Heart right ventricle (tissue), 16 donors: ENCODE results near the gene PDCD4. TPM values are rescaled to one million over a fixed set of nuclear protein-coding genes. Genes with fewer than 3 reads are reported as not detected.
A peak's percentile ranks its signal among the peaks of the same experiment; 100 is the strongest.

ENCODE experiments used
- ATAC-seq, 8 donors: fragments of 200-7000 bp; cut with Tn5 transposase; one replicate each; pipeline ENCODE4 v1.9.1; 2020; ENCODE audit warnings: mild to moderate bottlenecking in 8 of 8, moderate library complexity in 8 of 8, moderate number of reproducible peaks in 1 of 8
- DNase-seq, 2 donors: peaks; one replicate each; pipeline ENCODE4 v3.0.0-alpha.2; 2020
- H3K27ac ChIP-seq, 10 donors: fragments of 200-600 bp; sonication (generic) in 2 of 10; one replicate each; pipeline versions ENCODE4 v1.5.0 to v1.8.0; 2020 to 2022; ENCODE audit warnings: mild to moderate bottlenecking in 3 of 10
- H3K27me3 ChIP-seq, 7 donors: fragments of 200-600 bp; one replicate each; pipeline ENCODE4 v1.8.0; 2021 to 2022; ENCODE audit warnings: mild to moderate bottlenecking in 2 of 7
- H3K36me3 ChIP-seq, 9 donors: fragments of 200-600 bp; sonication (generic) in 1 of 9; one replicate each; pipeline versions ENCODE4 v1.5.0 to v1.8.0; 2020 to 2022; ENCODE audit warnings: mild to moderate bottlenecking in 2 of 9
- H3K4me1 ChIP-seq, 9 donors: fragments of 200-600 bp; sonication (generic) in 1 of 9; one replicate each; pipeline versions ENCODE4 v1.5.0 to v1.8.0; 2020 to 2022; ENCODE audit warnings: mild to moderate bottlenecking in 4 of 9
- H3K4me3 ChIP-seq, 10 donors: fragments of 200-600 bp; sonication (generic) in 2 of 10; one replicate each; pipeline versions ENCODE4 v1.5.0 to v1.8.0; 2020 to 2022; ENCODE audit warnings: mild to moderate bottlenecking in 7 of 10, moderate library complexity in 2 of 10
- H3K9me3 ChIP-seq, 11 donors: fragments of 200-600 bp in 10 of 11; sonication (generic) in 2 of 11; one replicate each; pipeline versions ENCODE4 v1.5.0 to v1.8.0; 2013 to 2022; ENCODE audit warnings: mild to moderate bottlenecking in 2 of 11, control low read depth in 1 of 11, moderate library complexity in 1 of 11
- CTCF ChIP-seq, 9 donors: fragments of 200-600 bp; sonication (generic) in 2 of 9; IDR thresholded peaks; one replicate each; pipeline versions ENCODE4 v1.5.0 to v1.8.0; 2021 to 2022; ENCODE audit warnings: antibody characterized with exemption in 9 of 9, mild to moderate bottlenecking in 5 of 9, moderate library complexity in 1 of 9
- WGBS, 2 donors: extraction: QIAGEN DNeasy Blood & Tissue Kit; methylation state at CpG; one replicate each; pipeline ENCODE4 v1.1.7; 2013; ENCODE audit warnings: inconsistent platforms in 1 of 2; 5-methylcytosine and 5-hydroxymethylcytosine counted together
- intact Hi-C, 10 donors: fragments of 100-400 bp; cut with DNase I; formaldehyde crosslinking; loops; one replicate each; pipeline versions ENCODE4 v1.11.1 to v1.14.2; 2022
- long read RNA-seq, 3 donors: library from polyadenylated mRNA; unstranded; transcript quantifications; one replicate each; pipeline ENCODE4 v2.0.0, GENCODE V29; 2020 to 2021
- polyA plus RNA-seq, 2 donors: library from polyadenylated mRNA; stranded (reverse); fragments of 200-250 nt; gene quantifications; one replicate each; pipeline ENCODE4 v1.2.3, GENCODE V29; 2013
- total RNA-seq, 10 donors: library from RNA; stranded (reverse); fragmentation: NEBNext Ultra II Directional in 3 of 10; extraction: Animal tissue kit (Norgen Biotek cat#: 25700) in 3 of 10; gene quantifications; one replicate each; pipeline versions ENCODE4 v1.2.1 to v1.2.4, GENCODE V29; 2021 to 2023
- donor health status: Arrhythmogenic right ventricular cardiomyopathy.
- donor health status: ischemic (EF 13 %, LVEDD 7.1; RV severe dilation, severe dysfunction).
- donor health status: healthy with polysubstance abuse.
- donor health status: DM: no; HTN: yes; CAD: no.
- donor health status: DM: no; HTN: no; CAD: no.
- donor health status: ischemic (EF 25% LVEDD 6.9; RV normal size, moderate dysfunction).
- donor health status: ischemic (EF 25% LVEDD 5.7; RV mildly dilated, moderate dysfunction).
- donor health status: healthy.
- donor health status: DM: yes; HTN: yes; CAD: no.
- donor health status: Ischemic cardiomyopathy.
- donor health status: ischemic (EF 35%, LVEDD 5.7; RV mildly dilated, moderate dysfunction).
- donor health status: nonischemic (EF 11% LVEDD 7.7; RV severe dilation, severe dysfunction).
- donor health status: DM: yes; HTN: yes; CAD: no.
- donor health status: PGD.
- donor health status: ischemic (EF 29% LVEDD 5.4; RV normal size, mild dysfunction).
- donor health status: nonischemic (EF 23%, LVEDD 6.1; RV moderate dilation, normal function).

Gene PDCD4
- total RNA-seq (10 to 100 TPM; 35.2 to 57.6 (median 45.7) TPM), polyA plus RNA-seq (10 to 100 TPM; 15.9 to 59.5 TPM)
- long read RNA-seq, donor 1, transcript PDCD4-201 (12 exons, 3,602 nt) = major isoform, 23 of 35 reads
- long read RNA-seq, donor 1, partial matches to known transcripts = 3 of 35 reads
- long read RNA-seq, donor 1, other reads (novel, unspliced or antisense) = 9 of 35 reads
- long read RNA-seq, donor 2, transcript PDCD4-201 (12 exons, 3,602 nt) = major isoform, 20 of 24 reads
- long read RNA-seq, donor 2, partial matches to known transcripts = 1 of 24 reads
- long read RNA-seq, donor 2, other reads (novel, unspliced or antisense) = 3 of 24 reads
- long read RNA-seq, donor 3, transcript PDCD4-201 (12 exons, 3,602 nt) = major isoform, 55 of 81 reads
- long read RNA-seq, donor 3, partial matches to known transcripts = 1 of 81 reads
- long read RNA-seq, donor 3, other reads (novel, unspliced or antisense) = 23 of 81 reads

- ATAC-seq (peak; percentile 95 to 98 (median 96)), DNase-seq (peak; percentile 100)
- no peaks in the 10 kb centered on the region for H3K27me3 ChIP-seq
- no peak for TF ChIP-seq CTCF (IDR thresholded peaks at IDR 0.05)
- H3K27ac ChIP-seq = peak within 1 kb of the TSS; percentile 92 to 99 (median 97)
- intact Hi-C loops = loop anchor here in 9 of 10 donors (2.0 to 10.0 kb wide), 10 partner anchors 39 to 564 kb away; partner anchors contain the start of genes BBIP1 (in 1 of the 9) and SHOC2 (in 1 of the 9)
- H3K9me3 ChIP-seq = no peaks in the 10 kb centered on the region
- peaks cover 0 to 79% (median 24%) of the 10 kb centered on the region in 9 donors for H3K4me1 ChIP-seq
- H3K4me3 ChIP-seq = peak within 1 kb of the TSS; percentile 83 to 99 (median 94)
- peaks cover 0 to 8% (median 0%) of the 10 kb centered on the region in 9 donors for H3K36me3 ChIP-seq
- WGBS, 2 donors = 0% methylated on average over 47 of the region's 47 CpGs
Measured at GRCh38 chr10:110871298-110872084, at the start of gene PDCD4. Gene PDCD4 (plus strand): TSS chr10:110871928. CDS start chr10:110876028, 4,100 bp downstream.

GRCh38 chr10:110822035-110822711 lies 49.6 kb upstream of the PDCD4 start:
- peak overlapping the region in 1 of 10 donors; percentile 7 for H3K4me3 ChIP-seq
- TF ChIP-seq CTCF (IDR thresholded peaks at IDR 0.05) = no peak
- peaks cover 0 to 29% (median 0%) of the 10 kb centered on the region in 9 donors for H3K36me3 ChIP-seq
- ATAC-seq (peak; percentile 4 to 59 (median 46)), DNase-seq (no peak)
- H3K4me1 ChIP-seq = peaks cover 36 to 95% (median 63%) of the 10 kb centered on the region in 9 donors
- no peaks in the 10 kb centered on the region for H3K9me3 ChIP-seq
- no peaks in the 10 kb centered on the region for H3K27me3 ChIP-seq
- intact Hi-C loops = loop anchor here in 4 of 10 donors (5.0 to 10.0 kb wide), 2 partner anchors 50 to 53 kb away; partner anchors contain the start of gene PDCD4 (in 4 of the 4)
- peak overlapping the region; percentile 40 to 90 (median 80) for H3K27ac ChIP-seq
- WGBS, 2 donors = 28 to 32% methylated on average over 4 of the region's 4 CpGs

- WGBS, 2 donors = 56 to 65% methylated on average over 8 of the region's 8 CpGs
- no peak for DNase-seq
- no peaks in the 10 kb centered on the region for H3K27me3 ChIP-seq
- TF ChIP-seq CTCF (IDR thresholded peaks at IDR 0.05) = no peak
- peaks cover 36 to 95% (median 60%) of the 10 kb centered on the region in 9 donors for H3K4me1 ChIP-seq
- peaks cover 0 to 31% (median 0%) of the 10 kb centered on the region in 9 donors for H3K36me3 ChIP-seq
- ATAC-seq = no peak
- no peaks in the 10 kb centered on the region for H3K9me3 ChIP-seq
- H3K4me3 ChIP-seq = no peak overlapping the region
- peak overlapping the region; percentile 40 to 90 (median 80) for H3K27ac ChIP-seq
- intact Hi-C loops = loop anchor here in 4 of 10 donors (5.0 to 10.0 kb wide), 2 partner anchors 49 to 52 kb away; partner anchors contain the start of gene PDCD4 (in 4 of the 4)
Measured at GRCh38 chr10:110822712-110823311, 48.9 kb upstream of the PDCD4 start.
